GM19463 (cell line): Measurements from ENCODE around the gene C11orf58.

Experiments used
- ATAC-seq: cut with Tn5 transposase; IDR thresholded peaks from one replicate; pipeline ENCODE4 v1.9.1; 2021; ENCODE audit warnings: mild to moderate bottlenecking, moderate library complexity; ENCODE audit not compliant: unreplicated experiment

Gene C11orf58

DNA sequence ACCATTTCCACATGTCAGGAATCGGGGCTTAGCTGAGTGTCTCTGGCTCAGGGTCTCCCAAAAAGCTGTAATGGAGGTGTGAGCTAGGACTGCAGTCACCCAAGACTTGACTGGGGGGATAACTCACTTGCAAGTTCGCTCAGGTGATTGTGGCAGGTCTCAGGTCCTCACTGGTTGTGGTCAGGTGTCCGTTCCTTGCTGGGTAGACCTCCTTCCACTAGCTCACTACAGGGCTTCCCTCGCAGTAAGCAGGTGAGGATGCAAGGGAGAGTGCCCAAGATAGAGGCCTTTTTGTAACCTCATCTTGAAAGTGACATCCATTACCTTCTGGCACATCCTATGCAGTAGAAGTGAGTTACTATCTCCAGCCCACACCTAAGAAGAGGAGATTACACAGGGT lies 29.5 kb downstream of the C11orf58 start:
- ATAC-seq: no peak

DNA sequence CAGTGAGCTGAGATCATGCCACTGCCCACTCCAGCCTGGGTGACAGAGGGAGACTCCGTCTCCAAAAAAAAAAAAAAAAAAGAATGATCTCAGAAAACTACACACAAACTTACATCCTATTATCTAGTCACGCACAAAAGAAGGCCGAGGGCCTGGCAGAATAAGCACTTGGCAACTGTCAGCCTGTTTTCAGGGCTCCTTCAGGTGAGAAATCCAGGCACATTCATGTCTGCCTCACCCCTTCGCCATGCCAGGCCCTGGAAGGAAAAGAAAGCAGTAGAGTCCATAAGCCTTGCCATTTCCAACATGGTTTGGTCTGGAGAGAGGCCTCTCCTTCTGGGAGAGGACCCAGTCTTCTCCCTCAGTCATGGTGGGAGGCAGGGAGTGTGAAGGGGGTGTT lies 30.9 kb downstream of the C11orf58 start:
- ATAC-seq: no peak

DNA sequence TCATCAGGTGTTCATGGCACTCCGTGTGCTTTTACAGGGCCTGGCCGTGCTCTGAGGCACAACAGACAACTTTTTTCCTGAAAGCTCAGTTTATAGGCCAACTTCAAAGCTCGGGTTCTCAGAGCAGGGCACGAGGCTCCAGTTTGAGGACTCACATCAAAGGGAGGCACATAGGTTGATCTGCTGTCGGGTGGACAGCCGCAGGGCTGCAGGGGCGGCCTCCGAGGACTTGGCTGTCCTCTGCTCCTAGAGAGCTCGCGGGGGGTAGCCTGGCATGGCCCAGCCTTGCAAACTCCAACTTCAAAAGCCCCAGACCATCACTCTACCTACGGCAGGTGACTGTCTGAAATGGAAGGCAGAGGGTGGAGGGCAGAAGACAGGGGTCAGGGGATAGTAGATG lies 31.6 kb downstream of the C11orf58 start:
- no peak for ATAC-seq

DNA sequence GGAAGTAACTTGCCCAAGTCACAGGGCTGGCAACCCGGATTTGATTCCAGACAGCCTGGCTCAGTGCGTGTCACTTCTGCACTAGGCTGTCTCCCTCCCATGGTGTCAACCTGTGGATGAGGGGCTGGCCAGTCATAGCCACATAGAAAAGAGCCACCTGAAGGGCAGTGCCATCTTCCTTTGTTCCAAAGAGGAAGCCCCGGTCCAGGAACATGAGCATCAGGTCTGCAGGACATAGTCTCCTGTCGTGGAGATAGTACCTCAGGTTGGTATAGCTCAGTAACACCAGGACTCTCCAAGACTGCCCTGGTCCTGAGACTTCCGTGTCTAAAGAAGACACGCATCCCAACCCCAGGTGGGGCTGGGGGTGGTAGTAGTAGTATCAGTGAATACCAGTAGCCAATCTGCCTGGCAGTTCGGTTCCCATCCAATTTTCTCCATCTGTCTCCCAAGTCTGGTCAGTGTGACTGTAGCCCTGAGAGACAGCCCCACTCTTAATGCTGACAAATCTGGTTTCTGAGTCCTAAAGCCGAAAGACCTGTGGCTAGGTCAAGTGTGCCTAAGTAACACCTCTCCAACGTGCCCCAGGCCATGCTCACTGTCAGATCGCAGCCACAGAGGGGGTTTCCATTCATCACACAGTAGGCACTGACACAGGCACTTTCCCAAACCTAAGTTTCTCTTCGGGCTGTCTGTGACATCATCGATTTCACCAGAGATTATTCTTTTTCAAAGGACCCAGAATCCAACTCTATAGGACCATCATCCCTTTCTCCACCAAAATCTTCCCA lies 33.1 kb downstream of the C11orf58 start:
- ATAC-seq: peak; percentile 75

DNA sequence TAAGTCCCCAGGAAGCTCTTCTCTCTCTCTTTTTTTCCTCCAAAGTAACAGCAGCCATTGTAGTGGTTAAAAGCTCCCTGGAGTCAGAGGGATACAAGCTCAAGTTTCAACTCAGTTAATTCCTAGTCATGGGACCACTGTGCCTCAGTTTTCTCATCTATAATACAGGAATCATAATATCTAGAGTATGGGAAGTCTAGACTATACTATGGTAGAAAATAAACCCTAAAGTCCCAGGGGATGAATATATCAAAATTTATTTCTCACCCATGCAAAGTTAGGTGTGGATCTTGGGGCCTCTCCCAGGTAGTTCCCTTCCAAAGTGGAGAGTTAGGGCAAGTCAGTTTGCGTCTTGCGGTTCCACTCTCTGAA lies 33.7 kb downstream of the C11orf58 start:
- ATAC-seq: no peak

DNA sequence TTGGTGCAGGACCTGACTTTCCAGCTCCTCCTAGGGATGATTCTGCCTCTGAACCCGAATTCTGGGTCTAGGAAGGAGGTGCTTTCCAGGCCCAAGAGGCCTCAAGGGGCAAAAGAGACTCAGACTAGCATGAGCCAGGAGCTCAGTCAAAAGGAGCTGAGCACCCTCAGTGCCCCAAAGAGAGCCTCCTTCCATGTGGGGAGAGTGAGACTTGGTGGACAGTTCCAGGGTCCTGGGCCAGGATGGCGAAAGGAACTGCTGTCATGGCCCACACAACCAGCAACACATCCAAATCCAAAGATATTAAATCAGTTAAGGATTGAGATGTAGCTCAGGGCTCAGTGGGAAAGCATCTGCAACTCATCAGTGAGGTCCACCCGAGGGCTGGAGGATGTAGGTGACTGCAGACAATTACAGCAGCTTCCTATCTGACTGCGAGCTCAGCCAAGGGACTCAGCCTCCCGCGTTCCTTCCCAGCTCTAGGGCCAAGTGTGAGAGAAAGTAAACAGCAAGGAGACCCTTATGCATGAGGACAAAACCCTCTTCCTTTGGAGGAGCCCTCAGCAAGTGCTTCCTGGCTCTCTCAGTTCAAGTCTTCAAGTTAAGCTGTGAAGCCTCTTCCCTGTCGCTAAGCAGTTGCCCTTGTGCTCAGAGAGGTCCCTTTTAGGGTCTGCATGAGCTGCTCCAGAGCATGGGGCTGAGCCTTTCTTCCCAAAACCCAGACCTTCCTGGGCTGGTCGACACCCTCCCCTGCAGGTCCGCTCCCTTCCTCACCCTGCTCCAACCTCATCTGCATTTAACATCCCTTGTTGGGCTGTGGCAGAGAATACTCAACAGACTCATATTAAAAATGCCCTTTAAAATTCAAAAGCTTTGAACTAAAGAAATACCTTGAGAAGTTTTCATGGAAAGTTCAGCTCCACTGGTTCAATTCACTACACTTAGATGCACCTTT lies 35.8 kb downstream of the C11orf58 start:
- no peak for ATAC-seq

DNA sequence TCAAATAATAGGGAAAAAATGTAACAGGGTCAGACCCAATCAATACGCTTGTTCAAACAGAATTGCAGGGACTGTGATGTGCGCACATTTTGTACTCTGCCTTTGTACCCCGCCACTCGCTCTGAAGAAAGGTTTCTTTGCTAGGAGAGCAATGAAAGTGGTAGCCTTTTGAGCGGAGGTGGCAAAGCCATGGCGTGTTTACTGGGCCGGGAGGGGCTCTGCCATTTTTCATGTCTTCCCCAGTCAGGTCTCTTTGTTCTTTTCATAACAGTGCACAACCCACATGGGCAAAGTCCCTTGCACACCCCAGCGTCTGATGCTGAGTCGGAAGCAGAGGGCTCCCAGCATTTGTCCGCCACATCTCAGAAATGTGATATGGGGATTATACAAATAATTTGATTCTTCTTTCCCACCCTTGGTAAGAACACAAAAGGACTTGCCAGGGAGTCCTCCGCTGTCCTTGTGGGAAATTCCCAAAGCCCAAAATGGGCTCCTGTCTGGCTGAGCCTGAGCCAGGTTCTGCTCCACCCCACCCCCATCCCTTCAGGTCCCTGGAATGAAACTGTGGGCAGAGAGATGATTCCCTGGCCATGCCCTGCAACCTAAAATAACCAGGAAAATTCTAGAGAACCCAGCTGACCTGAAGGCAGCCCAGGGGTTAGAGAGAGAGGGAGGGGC lies 36.6 kb downstream of the C11orf58 start:
- ATAC-seq: no peak

DNA sequence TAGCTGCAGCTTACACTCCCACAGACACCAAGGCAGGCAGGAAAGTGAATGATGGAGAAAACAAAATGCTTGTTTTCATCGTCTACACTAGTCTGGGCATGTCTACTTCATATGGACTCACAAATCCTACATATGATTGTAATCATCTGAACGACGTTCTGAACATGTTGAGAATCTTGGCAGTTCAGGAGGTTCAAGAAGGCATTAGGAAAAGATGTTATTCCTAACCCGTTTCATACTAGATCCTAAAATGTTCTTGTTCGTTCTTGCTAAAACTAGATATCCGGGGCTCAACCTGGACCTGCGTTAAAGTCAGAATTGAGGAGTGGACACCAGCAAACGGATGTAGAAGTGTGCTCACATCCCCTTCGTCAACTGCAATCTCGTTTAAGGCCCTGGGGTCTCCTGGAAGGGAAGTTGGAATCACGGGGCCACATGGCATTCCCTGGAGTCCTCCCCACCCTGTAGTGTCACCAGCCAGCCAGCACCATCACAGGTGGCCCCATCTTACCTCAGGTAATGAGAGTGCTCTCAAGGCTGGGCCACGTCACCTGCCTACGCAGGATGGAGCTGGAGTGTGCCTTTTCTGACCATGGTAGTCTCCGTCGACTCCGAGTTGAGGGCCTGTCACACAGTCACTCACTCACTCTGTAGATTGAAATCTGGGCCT lies 37.3 kb downstream of the C11orf58 start:
- no peak for ATAC-seq

DNA sequence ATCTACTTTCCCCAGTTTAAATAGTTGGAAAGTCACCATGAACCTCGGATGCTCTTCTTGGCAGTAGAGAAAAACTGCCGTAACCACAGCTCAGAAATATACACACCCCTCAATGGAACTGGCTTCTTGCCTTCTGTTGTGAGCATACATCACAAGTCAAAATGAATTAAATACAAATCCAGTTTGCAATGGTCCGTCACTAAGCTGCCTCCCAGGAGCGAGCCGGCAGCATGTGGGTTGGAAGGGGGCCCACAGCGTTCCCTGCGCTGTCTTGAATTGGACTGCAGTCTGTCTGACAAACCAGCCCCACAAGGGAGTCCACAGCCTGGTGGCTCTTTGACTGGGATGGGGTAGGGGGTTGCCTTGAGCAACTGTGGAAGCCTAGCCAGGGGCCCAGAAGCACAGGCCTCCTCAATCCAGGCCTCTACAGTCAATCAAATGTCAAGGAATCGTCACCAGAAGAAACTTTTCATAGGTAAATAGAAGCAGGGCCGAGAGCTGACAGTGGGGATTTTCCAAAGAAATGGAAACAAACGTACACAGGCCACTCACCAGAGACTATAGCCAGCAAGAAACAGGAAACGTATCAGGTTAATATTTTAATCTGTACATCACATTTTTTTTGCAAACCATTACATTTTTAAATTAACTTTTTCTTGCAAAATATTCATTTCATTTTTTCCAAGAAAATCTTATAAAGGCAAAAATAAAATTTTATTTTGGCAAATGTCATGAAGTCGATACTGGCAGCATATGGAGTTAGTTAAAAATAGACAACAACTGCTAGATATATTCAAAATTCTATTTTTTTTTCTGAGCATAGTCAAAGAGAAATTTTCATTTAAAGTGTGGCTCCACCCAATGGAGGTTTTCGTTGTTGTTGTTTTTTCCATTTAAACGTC lies 38.5 kb downstream of the C11orf58 start:
- ATAC-seq: no peak

DNA sequence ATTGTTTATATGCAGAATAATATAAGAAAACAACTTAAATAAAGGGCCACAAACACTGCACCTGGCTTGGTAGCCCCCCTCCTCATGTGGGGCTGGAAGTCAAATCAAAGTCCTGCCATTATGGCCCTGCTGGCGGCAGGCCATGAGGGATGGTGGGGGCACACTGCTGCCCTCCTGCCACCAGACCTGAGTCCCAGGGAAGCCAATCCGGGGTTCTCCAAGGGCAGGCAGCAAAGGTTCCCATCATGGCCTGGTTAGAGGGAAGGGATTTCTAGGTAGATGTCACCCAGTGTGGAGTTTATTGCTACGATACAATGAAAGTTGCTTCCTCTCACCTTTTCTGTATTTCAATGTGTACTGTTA lies 39.1 kb downstream of the C11orf58 start:
- no peak for ATAC-seq

DNA sequence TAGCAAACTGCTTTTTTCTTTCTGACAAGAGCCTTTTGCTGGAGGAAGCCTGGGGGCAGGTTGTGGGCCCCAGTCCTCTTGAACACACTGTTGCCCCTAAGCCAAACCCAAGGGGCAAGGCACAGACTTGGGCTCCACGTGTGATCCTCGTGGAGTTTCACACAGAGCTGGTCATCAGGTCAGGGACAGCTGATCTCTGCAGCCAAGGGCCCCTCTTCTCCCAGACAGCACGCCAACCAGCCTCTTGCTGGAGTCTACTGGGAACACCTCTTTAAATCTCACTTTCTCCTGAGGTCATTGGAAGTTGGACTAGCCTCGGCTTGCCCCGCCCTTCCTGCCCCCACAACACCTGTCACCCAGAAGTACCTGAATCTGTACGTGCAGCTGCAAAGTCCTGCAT lies 39.8 kb downstream of the C11orf58 start:
- no peak for ATAC-seq

DNA sequence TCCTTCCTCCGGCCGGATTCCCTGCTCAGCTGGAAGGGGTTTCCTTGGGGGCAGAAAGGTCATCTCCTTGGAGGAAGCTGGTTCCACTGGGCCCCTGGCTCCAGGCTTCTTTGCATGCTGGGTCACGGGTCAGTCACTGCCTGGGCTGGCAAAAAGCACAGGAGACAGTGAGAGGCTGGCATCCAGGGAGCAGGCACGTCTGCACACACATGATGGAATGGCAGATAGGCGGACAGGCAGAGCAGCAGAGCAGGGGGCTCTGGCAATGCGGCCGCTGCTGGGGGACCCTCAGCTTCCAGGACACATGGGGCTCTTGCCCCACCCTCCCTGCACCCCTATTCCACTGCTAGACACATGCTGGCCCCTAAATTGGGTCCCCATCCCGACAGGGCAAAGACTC lies 40.4 kb downstream of the C11orf58 start:
- ATAC-seq: no peak

DNA sequence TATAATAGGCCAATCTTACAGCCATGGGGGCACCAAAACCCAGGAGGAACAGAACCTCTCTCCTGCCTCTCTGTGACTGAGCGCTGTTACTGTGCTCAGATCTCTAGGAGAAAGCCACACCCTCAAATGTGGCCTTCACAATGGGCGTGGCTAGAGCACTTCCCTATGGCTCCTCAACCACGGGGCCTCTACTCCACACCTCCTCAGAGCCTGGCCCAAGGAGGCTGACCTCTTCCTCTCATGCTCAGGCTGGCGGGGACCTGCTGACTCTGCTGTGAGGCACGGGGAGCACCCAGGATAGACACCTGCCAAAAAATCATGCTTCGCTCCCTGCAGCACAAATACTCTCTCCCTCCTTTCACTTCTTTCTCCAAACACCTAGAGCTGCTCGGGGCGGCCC lies 41.0 kb downstream of the C11orf58 start:
- ATAC-seq: peak; percentile 58

DNA sequence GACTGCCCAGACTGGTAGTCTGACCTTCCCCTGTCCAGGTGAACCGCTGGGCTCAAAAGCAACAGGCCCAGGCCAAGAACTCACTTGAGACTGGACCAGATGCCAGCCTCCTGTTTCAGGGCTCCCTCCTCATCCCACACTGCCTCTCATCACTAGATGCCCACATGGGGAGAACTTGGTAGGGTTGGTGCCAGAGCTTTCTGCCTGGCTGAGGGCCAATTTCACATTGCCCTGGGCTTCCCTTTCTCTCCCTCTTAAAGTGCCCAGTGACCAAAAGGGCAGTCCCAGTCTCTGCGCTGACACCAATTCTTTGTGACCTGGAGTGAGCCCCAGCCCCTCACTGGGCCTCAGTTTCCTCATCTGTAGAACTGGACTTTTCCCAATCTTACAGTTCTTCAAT lies 41.7 kb downstream of the C11orf58 start:
- ATAC-seq: no peak

DNA sequence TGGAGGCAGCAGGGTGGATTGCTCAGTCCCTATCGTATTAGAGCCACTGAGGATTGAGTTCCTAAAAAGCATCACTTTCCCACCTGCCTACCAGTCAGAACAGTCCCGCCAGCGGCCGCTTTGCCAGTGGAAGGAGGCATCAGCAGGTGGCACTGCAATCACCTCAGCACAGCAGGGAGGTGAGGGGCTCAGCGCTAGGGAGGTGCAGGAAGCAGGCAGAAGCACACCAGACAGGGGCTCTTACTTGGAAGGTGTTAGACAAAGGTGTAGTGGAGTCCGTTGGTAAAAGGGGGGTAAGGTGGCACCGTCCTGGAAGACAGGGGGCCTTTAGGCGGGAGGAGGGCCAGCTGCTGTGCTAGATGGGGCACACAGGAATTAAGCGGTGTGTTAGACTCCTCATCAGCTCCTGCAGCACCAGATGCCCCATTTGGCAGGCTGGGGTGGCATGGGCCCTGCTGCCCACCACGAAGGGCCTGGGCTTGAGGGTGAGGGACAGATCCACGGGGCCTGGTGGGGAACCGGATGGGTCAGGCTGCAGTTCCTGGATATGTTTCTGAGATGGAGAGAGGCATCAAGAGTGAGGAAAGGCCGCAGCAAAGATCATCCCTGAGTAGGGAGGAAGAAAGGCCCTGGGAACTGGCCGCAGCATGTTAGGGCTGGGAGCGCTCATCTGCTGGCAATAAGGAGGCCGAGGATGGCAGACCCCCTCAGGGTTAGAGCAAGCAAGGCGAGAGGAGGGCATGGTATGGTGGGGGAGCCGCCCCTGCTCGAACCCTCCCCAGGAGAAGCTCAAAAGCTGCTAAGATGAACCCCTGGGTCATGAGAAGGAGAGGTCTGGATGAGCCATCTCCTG lies 42.5 kb downstream of the C11orf58 start:
- no peak for ATAC-seq

DNA sequence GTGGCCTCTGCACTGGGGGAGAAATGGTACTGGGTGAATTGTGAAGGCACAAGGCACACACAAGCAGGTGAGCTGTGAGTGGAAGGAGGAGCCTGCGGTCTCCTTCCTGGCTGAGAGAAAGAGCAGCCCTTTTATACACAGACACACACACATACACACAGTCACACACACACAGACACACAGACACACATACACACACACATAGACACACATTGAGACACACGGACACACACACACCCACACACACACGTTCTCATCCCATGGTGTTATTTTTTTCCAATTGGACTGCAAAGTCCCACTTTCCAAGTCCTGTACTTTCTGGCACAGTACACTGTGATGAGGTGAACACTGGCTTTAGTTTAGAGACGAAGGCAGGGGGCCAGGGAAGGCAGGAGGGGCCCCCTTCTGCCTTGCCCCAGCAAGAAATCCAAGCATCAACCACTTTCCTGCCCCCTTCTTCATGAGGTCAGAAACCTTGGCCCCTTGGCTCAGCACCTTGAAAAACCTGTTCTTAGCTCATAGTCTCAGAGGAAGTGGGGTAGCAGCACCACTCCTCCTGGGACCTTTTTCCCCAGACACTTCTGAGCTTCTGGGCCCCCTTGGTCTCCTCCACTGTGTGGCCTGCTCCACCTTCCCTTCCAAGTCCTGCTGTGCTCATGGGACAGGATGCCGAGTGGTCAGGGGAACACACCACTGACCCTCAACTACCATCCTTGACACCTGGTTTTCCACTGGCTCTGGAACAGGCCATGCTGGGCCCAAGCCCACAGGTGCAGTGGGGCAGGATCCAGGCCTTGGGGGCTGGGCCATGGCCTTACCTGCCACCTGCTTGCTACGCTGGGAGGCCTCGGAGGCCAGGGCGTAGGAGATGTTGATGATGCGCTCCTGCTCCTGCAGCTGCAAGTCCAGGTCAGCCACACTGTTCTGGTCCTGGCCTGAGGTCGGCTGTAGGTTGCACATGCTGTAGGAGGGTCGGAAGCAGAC lies 43.8 kb downstream of the C11orf58 start:
- no peak for ATAC-seq

DNA sequence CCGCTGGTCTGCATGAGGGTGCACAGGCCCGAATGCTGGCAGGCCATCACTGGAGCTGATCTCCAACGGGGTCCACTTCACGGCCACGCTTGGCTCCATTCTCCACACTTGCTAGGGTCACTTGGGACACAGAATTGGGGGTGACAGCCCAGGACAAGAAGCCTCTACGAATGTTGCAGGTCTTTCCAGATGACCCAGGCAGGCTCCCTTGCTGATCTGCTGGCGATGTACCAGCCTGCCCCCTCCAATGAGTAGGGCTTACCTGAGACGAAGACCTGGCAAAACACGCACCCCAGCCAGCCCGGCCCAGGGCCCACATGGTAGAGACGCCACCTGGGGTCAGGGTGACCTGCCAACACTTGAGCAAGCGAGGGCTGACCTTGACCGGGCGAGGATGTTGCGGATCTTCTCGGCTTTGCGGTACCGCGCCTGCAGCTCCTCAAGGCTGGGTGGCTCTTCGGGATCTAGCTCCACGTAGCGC lies 44.9 kb downstream of the C11orf58 start:
- ATAC-seq: no peak

DNA sequence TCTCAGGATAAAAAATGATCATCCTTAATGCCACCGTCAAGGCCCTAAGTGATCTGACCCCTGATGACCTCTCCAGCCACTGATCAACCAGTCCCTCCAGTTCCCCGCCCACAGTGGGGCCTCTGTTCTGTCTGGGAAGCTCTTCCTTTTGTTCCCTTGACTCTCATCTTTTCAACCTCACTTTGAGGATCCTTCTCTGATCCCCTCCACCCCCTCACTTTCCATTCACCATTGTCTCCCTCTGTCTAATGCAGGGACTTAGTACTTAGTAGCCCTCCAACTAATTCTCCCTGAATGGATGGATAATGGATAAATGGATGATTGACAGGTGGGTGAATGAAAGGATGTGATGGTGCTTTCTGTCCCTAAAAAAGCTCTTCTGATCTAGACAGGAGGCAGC lies 45.6 kb downstream of the C11orf58 start:
- ATAC-seq: no peak
